ENCODE measurements around the gene EVC.
"Not testable (repeated sequence)": the region's sequence is repeated elsewhere in the genome, so short reads cannot be mapped to it uniquely, and the experiment has no call there.

EVC gene

DNA sequence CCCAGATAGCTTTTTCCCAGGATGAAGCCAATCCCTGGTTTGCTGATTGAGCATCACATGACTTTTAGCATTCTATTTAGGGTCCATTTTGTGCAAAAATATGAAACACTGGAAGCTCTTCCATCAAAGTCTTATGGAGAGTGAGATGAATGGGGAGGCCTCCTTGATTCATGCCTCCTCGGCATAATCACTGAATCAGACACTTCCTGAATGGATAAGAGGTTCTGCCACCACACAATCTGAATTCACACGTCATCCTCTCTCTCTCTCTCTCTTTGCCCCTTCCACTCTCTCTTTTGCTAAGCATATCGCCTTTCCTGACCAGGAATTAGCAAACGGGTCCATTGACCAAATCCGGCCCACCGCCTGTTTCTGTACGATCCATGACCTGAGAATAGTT, 113.2 kb downstream of the EVC start:
- no peaks in the 10 kb centered on the region for H3K4me1 ChIP-seq (ENCODE audit: control insufficient read depth, low read depth, low read length)
- H3K9me3 ChIP-seq (ENCODE audit: control insufficient read depth, low read depth, low read length): no peaks in the 10 kb centered on the region
- H3K9ac ChIP-seq (ENCODE audit: low read length): no peak overlapping the region
- H3K4me3 ChIP-seq (ENCODE audit: low read length): no peak overlapping the region
- peaks cover 54% of the 10 kb centered on the region for H3K36me3 ChIP-seq (ENCODE audit: control insufficient read depth, low read depth, low read length)
- no peak overlapping the region for H3K27ac ChIP-seq (ENCODE audit: low read length)
- no peaks in the 10 kb centered on the region for H3K27me3 ChIP-seq (ENCODE audit: control insufficient read depth, insufficient read depth, low read length)

DNA sequence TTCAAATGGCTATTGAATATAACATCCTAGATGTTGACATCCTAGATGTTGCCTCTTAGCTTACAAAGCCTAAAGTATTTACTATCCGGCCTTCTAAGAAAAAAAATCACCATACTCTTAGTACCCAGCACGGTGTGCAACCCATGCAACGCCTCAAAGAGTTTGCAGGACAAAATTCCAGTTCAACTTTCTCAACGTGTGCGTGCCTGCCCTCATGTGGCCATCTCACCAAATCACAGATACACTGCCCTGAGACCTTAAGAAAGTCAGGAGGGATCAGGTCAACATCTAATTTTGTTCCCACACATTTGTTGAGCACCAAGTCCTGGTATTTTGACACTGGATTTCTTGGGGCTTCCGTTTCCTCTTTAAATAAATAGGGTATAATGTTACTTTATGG, 113.6 kb downstream of the EVC start:
- Histone ChIP-seq H3K36me3 (ENCODE audit: control insufficient read depth, low read depth, low read length) (peaks cover 54% of the 10 kb centered on the region), H3K9ac (ENCODE audit: low read length) (no peak overlapping the region), H3K9me3 (ENCODE audit: control insufficient read depth, low read depth, low read length) (no peaks in the 10 kb centered on the region), H3K4me3 (ENCODE audit: low read length) (no peak overlapping the region), H3K27ac (ENCODE audit: low read length) (no peak overlapping the region), H3K27me3 (ENCODE audit: control insufficient read depth, insufficient read depth, low read length) (no peaks in the 10 kb centered on the region), H3K4me1 (ENCODE audit: control insufficient read depth, low read depth, low read length) (no peaks in the 10 kb centered on the region)

DNA sequence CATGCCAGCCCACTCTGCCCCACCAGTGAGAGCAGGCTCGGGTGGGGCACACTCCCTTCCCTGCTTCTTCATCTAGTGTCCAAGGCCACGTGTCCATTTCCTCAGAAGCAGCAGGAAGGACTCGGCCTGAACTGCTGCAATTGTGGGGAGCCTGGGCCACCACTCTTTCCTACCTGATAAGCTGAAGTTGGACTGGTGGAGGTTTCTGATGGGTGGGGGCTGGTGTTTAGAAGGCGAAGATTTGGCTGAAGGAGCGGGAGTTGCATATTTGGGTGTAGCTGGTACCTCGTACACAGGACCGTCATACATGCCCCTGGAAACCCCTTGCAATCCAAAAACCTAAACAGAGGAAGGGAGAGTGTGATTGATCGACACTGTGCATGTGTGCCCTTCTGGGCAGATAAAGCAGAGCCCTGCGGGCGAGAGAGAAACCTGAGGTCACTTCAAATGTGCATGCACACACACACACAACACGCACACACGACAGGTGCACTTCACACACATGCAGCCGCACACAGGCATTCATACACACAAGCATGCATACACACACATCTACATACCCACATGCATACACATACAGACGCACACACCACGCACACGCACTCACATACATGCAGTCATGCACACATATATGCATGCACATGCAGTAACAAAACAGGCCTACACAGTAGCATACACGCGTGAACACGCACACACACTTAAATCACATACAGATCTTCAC, 114.5 kb downstream of the EVC start:
- Histone ChIP-seq H3K4me3 (ENCODE audit: low read length) (no peak overlapping the region), H3K36me3 (ENCODE audit: control insufficient read depth, low read depth, low read length) (peaks cover 55% of the 10 kb centered on the region), H3K4me1 (ENCODE audit: control insufficient read depth, low read depth, low read length) (no peaks in the 10 kb centered on the region), H3K27ac (ENCODE audit: low read length) (no peak overlapping the region), H3K9me3 (ENCODE audit: control insufficient read depth, low read depth, low read length) (no peaks in the 10 kb centered on the region), H3K9ac (ENCODE audit: low read length) (no peak overlapping the region), H3K27me3 (ENCODE audit: control insufficient read depth, insufficient read depth, low read length) (no peaks in the 10 kb centered on the region)

DNA sequence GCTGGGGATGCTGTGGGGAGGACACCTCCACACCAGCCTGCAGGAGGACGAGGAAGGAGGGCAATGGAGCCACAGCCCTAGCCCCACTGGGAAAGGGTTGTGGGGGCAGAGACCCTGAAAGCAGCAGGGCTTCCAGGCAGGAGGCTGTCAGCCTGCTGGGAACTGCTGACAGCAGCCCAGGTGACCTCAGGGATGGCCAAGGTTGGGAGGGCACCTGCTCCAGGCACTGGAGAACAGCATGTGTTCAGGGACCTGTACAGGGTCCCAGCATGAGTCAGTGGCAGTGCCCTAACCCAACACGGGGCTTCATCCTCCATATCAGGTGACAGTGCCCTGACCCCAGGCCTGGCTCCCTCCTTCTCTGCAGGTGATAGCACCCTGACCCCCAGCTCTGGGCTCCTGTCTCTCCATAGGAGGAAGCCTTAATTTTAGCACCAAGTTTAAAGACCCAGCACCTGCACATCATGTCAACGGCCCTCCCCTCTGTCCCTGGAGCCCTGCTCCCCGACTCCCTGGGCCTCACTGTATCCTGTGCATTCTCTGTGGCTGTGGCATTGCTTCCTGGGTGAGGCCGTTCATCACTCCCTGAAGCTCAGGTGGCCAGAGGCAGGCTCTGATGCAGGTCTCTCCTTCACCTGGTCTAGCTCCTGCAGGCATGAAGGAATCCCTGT, 115.6 kb downstream of the EVC start:
- Histone ChIP-seq H3K36me3 (ENCODE audit: control insufficient read depth, low read depth, low read length) (peaks cover 45% of the 10 kb centered on the region), H3K27ac (ENCODE audit: low read length) (no peak overlapping the region), H3K9ac (ENCODE audit: low read length) (no peak overlapping the region)

DNA sequence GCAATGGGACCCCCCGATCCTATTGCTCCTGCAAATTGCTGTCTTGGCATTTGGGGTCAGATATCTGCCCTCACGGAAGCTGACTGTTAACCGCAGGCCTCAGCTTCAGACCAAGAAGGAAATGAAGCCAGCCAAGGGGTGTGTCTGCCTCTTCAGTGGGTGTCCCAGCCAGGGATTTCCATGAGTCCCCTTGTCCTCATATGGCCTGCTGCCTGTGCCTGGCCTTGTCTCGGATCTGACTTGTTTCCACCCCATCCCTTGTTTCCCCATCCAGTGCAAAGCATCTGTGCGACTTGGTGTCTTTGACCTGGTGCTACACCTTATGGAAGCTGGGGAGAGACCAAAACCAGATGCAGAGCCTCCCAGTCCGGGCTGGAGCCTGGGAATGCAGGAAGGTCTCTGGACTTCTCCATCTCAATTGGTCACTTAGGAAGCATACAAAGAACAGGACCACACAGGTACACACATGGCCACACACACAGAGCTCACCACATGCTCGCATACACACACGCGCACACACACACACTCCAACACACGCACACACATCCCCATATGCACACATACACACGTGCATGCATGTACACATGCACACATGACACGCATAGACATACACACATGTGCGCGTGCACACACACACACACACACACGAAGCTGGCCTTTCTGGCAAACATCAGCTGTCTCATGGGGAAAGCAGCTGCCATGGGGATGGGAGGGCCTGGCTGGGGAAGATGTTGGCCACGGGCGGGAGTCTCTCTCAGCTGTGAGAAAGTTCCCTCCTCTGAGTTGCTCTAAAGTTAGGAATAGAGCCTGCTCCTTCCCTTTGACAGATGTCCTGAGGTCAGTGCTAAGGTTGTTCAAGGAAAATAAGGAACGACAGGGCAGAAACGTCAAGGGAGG, 116.4 kb downstream of the EVC start:
- Histone ChIP-seq H3K4me3 (ENCODE audit: low read length) (no peak overlapping the region), H3K9ac (ENCODE audit: low read length) (no peak overlapping the region), H3K27ac (ENCODE audit: low read length) (no peak overlapping the region), H3K27me3 (ENCODE audit: control insufficient read depth, insufficient read depth, low read length) (no peaks in the 10 kb centered on the region), H3K9me3 (ENCODE audit: control insufficient read depth, low read depth, low read length) (no peaks in the 10 kb centered on the region), H3K36me3 (ENCODE audit: control insufficient read depth, low read depth, low read length) (peaks cover 43% of the 10 kb centered on the region), H3K4me1 (ENCODE audit: control insufficient read depth, low read depth, low read length) (no peaks in the 10 kb centered on the region)

More for the DNA sequence above, 115.6 kb downstream of the EVC start:
- H3K4me1 ChIP-seq (ENCODE audit: control insufficient read depth, low read depth, low read length): no peaks in the 10 kb centered on the region
- no peaks in the 10 kb centered on the region for H3K9me3 ChIP-seq (ENCODE audit: control insufficient read depth, low read depth, low read length)
- H3K27me3 ChIP-seq (ENCODE audit: control insufficient read depth, insufficient read depth, low read length): no peaks in the 10 kb centered on the region
- no peak overlapping the region for H3K4me3 ChIP-seq (ENCODE audit: low read length)

DNA sequence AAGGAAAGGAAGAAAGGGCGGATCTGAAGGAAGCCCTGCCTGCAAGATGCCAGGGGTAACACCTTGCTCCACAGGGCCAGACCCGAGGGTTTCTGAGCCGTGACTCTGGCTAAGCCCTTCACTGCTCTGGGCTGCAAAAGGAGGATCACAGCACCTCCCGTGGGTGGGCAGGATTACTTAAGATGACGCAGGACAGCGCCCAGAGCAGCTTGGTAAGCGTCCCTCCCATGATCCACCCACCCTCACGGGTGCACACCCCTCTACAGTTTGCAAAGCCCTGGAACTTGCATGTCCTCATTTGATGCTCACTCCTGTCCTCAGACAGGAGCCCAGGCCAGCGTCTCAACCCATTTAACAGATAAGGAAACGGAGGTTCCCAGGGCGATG, 117.0 kb downstream of the EVC start:
- no peak overlapping the region for H3K27ac ChIP-seq (ENCODE audit: low read length)
- H3K4me3 ChIP-seq (ENCODE audit: low read length): no peak overlapping the region
- H3K9me3 ChIP-seq (ENCODE audit: control insufficient read depth, low read depth, low read length): no peaks in the 10 kb centered on the region
- H3K9ac ChIP-seq (ENCODE audit: low read length): no peak overlapping the region
- H3K4me1 ChIP-seq (ENCODE audit: control insufficient read depth, low read depth, low read length): no peaks in the 10 kb centered on the region
- H3K36me3 ChIP-seq (ENCODE audit: control insufficient read depth, low read depth, low read length): peaks cover 42% of the 10 kb centered on the region
- H3K27me3 ChIP-seq (ENCODE audit: control insufficient read depth, insufficient read depth, low read length): no peaks in the 10 kb centered on the region

DNA sequence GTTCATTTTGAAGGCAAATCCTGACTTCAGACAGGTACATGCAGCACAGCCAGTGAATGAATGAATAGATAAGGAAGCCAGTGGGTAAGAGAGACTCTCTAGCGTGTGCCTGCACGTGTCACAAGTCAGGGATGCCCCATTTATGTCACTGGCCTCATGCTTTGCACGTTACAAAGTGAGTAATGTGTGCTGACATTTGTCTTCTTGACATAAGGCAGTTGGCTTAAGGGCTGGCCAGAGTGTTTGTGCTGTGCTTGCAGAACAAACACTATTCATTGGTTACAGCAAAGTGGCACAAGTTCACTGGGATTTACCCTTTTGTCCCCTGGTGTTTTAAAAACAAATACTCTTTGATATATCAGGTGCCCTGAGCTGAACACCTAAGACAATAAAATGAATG, 125.9 kb downstream of the EVC start:
- Histone ChIP-seq H3K27ac (ENCODE audit: low read length) (no peak overlapping the region), H3K9me3 (ENCODE audit: control insufficient read depth, low read depth, low read length) (no peaks in the 10 kb centered on the region), H3K9ac (ENCODE audit: low read length) (no peak overlapping the region), H3K36me3 (ENCODE audit: control insufficient read depth, low read depth, low read length) (peaks cover 42% of the 10 kb centered on the region), H3K4me1 (ENCODE audit: control insufficient read depth, low read depth, low read length) (no peaks in the 10 kb centered on the region), H3K4me3 (ENCODE audit: low read length) (no peak overlapping the region), H3K27me3 (ENCODE audit: control insufficient read depth, insufficient read depth, low read length) (no peaks in the 10 kb centered on the region)

DNA sequence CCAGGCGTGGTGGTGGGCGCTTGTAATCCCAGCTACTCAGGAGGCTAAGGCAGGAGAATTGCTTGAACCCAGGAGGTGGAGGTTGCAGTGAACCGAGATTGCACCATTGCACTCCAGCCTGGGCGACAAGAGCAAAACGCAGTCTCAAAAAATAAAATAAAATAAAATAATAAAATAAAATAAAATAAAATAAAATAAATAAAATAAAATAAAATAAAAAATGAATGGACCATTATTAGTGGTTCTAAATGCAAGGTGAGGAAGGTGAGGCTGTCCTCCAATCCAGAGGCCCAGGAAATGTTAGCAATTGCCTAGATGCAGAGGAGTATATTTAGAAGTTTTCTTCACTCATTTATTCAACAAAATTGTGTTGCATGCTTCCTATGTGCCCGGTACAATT, 126.5 kb downstream of the EVC start:
- H3K36me3 ChIP-seq (ENCODE audit: control insufficient read depth, low read depth, low read length): peaks cover 41% of the 10 kb centered on the region
- not testable (repeated sequence) for H3K9ac ChIP-seq (ENCODE audit: low read length); H3K4me1 ChIP-seq (ENCODE audit: control insufficient read depth, low read depth, low read length); H3K27ac ChIP-seq (ENCODE audit: low read length); H3K9me3 ChIP-seq (ENCODE audit: control insufficient read depth, low read depth, low read length); H3K27me3 ChIP-seq (ENCODE audit: control insufficient read depth, insufficient read depth, low read length); H3K4me3 ChIP-seq (ENCODE audit: low read length)

DNA sequence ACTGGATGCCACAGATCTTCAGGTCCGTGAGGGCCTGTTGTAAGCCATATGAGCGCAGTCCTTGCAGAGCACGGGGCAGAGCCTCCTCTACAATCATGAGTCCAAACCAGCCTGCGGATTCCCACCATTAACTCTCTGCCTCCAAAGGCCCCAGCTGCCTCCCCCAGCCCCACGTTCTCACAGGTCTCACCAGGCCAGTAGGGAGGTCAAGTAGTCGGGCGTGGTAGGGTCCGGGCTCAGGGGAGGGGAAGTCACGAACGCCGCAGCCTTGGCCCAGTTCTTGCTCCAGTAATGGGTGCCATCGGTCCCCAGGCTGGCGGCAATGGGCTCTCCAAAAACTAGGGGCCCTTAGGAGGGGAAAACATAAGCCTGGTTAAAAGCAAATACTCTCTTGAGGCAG, 128.3 kb downstream of the EVC start:
- no peaks in the 10 kb centered on the region for H3K27me3 ChIP-seq (ENCODE audit: control insufficient read depth, insufficient read depth, low read length)
- peaks cover 46% of the 10 kb centered on the region for H3K36me3 ChIP-seq (ENCODE audit: control insufficient read depth, low read depth, low read length)
- H3K4me3 ChIP-seq (ENCODE audit: low read length): no peak overlapping the region
- H3K9me3 ChIP-seq (ENCODE audit: control insufficient read depth, low read depth, low read length): no peaks in the 10 kb centered on the region
- no peak overlapping the region for H3K27ac ChIP-seq (ENCODE audit: low read length)
- no peaks in the 10 kb centered on the region for H3K4me1 ChIP-seq (ENCODE audit: control insufficient read depth, low read depth, low read length)
- H3K9ac ChIP-seq (ENCODE audit: low read length): no peak overlapping the region

DNA sequence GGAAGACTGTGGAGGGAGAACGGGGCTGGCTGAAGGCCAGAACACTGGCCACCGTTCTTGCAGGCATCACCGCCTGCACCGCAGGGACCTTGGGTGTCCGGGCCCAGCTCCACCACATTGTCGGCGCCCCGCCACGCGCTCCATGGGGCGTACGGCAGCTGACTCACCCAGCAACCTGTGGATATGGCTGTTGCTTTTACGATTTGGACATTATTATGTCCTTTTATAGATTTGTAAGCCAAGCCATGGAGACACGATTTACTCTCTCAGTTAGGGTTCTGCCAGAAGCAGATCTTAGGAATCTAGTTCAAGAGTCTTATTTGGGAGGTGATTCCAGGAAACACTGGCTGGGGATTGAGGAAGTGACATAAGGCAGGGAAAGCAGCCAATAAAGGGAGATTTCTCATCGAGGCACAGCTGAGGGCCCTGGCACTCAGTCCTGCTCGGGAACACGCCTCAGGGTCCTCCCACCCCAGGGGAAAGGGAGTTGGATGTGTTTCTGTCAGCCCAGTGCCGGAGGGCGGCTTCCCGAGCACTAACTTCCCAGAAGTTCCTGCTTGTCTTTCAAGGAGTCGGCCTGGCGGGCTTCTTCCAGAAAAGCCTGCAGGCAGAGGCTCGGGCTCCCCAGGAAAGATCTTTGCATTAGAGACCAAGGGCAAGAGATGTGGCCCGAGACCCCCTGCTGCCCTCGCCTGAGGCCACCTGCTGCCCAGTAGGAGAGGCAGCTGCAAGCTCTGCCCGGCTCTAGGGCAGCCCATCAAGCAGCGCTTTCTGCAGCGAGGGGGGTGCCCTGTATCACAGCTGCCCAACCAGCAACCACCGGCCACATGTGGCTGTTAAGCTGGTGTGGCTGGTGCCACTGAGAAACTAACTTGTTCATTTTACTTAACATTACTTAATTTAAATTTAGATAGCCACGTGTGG, 129.0 kb downstream of the EVC start:
- H3K9me3 ChIP-seq (ENCODE audit: control insufficient read depth, low read depth, low read length): no peaks in the 10 kb centered on the region
- no peak overlapping the region for H3K27ac ChIP-seq (ENCODE audit: low read length)
- no peak overlapping the region for H3K9ac ChIP-seq (ENCODE audit: low read length)
- H3K27me3 ChIP-seq (ENCODE audit: control insufficient read depth, insufficient read depth, low read length): no peaks in the 10 kb centered on the region
- H3K4me3 ChIP-seq (ENCODE audit: low read length): no peak overlapping the region
- no peaks in the 10 kb centered on the region for H3K4me1 ChIP-seq (ENCODE audit: control insufficient read depth, low read depth, low read length)
- H3K36me3 ChIP-seq (ENCODE audit: control insufficient read depth, low read depth, low read length): peaks cover 44% of the 10 kb centered on the region

DNA sequence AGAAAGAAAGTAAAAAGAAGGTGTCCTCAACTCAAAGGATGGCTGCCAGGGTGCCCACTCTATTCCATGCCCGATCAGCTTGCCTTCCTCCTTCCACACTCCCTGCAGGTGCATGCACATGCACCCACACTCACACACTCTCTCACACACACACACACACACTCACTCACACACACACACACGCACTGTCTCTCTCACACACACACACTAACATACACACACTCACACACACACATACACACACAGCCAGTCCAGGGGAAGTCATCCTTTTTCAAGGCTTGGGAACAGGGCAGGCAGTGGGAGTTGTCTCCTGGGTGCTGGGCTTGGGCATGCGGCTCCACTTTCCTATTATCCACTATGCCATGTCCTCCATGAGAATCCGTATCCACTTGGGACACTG, 131.5 kb downstream of the EVC start:
- Histone ChIP-seq H3K9ac (ENCODE audit: low read length) (no peak overlapping the region), H3K9me3 (ENCODE audit: control insufficient read depth, low read depth, low read length) (no peaks in the 10 kb centered on the region), H3K27ac (ENCODE audit: low read length) (no peak overlapping the region), H3K36me3 (ENCODE audit: control insufficient read depth, low read depth, low read length) (peaks cover 34% of the 10 kb centered on the region), H3K4me1 (ENCODE audit: control insufficient read depth, low read depth, low read length) (no peaks in the 10 kb centered on the region), H3K27me3 (ENCODE audit: control insufficient read depth, insufficient read depth, low read length) (no peaks in the 10 kb centered on the region), H3K4me3 (ENCODE audit: low read length) (no peak overlapping the region)

Measured in iPS-18a (cell line).